NCI-H345 treated with DMSO at 0.1 percent for 48 hours (cell line): Measurements from ENCODE around the gene LGALS1.

ENCODE experiments used
- DNase-seq: peaks from one replicate; lab custom pipeline; 2025; ENCODE audit not compliant: unreplicated experiment; lab: John Stamatoyannopoulos, UW

LGALS1 gene

DNA sequence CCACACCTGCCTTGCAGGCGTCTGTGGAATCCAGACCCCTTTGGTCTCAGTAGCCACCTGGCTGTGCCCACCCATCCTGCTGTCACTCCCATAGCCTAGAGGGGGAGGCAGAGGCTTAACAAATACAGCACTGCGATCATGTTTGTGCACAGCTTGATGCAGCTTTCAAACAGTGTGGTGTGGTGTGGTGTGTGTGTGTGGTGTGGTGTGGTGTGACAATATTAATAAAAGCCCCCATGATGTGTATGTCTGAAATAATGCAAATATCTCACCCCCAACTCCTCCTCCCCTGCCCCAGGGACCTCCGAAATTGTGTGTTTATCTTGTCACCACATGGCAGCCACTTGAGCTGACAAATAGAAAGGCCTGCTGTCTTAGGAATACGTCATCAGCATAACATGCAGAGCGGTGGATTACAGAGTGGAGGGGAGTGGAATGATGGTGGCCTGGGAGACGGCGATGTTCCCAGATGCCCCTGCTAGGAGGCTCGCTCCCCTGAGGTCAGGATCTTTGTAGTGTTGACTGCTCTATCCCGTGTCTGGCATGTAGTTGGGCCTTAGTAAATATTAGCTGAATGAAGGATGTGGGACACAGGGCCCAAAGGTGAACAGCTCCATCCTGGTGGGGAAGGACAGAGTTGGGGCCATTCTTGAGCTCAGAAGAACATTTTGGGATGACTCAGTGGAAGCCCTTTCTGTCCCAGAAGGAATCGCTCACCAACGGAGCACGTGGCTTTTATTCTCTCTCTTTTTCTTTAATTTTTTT lies 14.1 kb upstream of the LGALS1 start:
- DNase-seq, result peak; percentile 55

DNA sequence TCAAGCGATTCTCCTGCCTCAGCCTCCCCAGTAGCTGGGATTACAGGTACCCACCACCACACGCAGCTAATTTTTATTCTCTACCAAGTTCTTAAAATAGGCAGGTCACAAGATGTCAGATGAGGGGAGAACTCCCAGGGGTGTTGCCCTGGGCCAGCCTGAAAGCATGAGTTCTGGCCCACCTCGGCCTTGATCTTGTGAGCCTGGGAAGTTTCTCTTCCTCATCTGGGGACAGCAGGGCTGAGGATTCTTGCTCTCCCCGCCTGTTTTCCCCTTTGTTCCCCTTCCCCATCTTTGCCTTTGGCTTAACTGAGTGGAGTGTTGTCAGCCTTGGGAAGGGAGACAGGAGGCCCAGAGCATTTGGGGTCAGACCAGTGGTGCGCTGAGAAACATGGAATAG lies 13.4 kb upstream of the LGALS1 start:
- no peak for DNase-seq

DNA sequence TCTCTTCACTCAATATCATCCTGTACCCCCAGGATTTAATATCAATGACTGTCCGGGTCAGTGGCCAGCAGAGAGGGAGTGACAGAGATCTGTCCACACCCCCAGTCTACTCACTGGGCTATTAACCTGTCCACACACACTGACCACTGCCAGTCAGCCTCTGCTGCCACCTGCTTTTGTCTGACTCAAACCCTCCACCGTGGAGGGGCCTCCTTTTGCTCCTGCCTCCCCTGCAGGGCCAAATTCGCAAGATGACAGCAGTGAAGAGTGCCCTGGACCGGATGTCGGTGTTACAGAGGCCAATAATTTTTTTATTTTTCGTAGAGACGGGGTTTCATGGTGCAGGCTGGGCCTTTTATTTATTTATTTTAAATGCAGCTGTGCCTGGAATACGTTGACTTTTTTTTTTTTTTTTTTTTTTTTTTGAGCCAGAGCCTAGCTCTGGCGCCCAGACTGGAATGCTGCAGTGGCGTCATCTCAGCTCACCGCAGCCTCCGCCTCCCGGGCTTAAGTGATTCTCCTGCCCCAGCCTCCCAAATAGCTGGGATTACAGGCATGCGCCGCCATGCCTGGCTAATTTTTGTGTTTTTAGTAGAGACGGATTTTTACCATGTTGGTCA lies 11.8 kb upstream of the LGALS1 start:
- no peak for DNase-seq

DNA sequence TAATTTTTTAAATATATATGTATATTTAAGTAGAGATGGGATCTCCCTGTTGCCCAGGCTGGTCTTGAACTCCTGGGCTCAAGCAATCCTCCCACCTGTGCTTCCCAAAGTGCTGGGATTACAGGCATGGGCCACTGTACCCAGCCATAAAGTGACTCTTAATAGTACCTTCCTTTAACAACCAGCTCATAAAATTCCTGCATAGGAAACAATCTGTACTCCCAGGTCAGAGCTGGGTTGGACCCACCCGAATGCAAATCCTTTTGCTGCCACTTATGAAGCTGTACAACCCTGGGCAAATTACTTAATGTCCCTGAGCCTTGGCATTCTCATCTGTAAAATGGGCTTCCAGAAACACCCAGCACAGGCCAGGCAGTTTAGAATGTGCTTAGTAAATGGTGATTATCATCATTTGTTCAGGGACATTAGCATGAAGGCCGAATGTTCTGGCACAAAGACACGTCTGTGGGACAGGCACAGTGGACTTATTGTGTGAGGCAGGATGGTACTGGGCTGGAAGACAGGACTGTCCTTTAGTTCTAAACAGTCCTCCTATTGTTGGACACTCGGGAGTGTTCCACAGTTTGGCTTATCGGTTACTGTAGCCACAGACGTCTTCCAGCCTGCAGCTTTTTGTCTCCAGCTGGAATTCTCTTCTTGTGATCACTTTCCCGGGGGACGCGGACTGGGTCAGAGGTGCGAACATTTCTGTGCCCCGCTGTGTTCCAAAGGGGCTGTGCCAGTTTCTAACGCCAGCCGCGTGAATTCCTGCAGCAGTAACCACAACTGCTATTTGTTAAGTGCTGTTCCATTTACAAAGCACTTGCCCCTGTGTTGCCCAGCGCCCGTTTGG lies 11.0 kb upstream of the LGALS1 start:
- no peak for DNase-seq

DNA sequence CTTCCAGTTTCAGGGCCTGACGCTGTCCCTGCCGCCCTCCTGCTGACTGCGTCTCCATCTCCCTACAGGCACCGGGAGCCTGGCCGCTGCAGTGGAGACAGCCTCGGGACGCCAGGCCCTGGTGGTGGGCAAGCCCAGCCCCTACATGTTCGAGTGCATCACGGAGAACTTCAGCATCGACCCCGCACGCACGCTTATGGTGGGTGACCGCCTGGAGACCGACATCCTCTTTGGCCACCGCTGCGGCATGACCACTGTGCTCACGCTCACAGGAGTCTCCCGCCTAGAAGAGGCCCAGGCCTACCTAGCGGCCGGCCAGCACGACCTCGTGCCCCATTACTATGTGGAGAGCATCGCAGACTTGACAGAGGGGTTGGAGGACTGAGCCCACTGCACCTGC lies 9.9 kb upstream of the LGALS1 start:
- no peak for DNase-seq

DNA sequence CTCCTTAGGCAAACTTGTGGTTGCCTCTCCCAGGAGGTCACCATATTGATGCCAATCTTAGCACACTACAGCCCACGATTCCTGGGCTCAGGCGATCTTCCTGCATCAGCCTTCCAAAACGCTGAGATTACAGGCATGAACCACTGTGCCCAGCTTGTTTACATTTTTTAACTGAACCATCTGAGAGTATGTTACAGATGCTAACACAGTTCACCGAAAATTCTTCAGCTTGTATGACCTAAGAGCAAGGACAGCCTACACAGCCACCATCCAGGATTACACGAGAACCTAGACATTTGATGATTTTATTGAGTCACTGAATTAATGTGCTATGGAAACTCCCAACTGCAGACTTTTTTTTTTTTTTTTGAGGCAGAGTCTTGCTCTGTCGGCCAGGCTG lies 5.8 kb upstream of the LGALS1 start:
- DNase-seq, result no peak

DNA sequence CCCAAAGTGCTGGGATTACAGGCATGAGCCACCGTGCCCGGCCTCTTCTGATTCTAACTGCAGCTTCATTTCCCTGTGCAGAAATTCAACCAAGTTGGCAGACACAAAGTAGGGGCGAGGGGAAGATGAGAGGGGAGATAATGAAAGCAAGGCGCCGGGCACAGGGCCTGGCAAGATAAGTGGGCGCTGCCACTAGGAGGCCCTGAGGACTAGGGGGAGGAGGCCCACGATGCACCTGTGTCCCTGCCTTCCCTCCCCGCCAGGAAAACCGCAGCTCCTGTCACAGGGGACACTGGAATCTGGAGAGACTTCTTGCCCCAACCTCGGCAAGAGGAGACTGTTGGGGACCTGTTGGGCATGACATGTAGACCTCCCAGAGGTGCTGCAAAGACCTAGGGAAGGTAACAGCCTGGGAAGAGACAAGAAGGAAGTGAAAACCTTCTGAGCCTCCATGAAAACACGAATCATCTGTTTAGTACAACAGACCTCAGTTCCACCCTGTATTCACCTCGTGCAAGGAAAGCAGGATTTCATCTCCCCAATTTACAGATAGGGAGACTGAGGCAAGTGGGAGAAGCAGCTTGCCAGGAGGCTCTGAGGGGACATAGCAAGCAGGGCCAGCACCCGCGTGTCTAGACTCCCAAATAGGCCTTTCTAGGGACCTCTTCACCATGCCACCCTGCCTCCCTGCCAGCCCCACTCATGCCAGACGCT lies 3.1 kb upstream of the LGALS1 start:
- DNase-seq, result no peak

DNA sequence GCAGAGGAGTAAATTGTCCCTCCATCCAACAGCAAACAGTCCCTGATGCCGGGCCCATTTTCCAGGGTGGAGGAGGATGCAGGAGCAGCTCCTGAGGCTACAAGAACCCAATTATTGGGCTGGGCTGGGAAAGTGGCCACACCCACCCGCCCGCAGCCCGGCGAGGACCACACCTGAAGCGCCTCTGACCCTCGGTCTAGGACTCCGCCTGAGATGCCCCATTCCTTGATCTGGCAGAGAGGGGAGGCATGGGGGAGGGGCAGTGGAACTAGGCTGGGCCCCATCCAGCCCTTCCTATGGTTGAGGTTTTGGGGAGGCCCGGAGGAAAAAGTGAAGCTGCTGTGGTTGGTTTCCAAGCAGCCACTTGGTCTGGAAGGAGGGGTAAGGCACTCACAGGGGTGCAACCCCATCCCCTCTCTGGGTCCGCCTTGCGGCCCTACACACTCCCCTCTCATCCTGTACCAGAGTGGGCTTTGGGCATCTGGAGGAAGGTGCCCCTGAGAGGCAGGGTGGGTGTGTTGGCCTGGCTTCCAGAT lies 2.4 kb upstream of the LGALS1 start:
- DNase-seq, result no peak

DNA sequence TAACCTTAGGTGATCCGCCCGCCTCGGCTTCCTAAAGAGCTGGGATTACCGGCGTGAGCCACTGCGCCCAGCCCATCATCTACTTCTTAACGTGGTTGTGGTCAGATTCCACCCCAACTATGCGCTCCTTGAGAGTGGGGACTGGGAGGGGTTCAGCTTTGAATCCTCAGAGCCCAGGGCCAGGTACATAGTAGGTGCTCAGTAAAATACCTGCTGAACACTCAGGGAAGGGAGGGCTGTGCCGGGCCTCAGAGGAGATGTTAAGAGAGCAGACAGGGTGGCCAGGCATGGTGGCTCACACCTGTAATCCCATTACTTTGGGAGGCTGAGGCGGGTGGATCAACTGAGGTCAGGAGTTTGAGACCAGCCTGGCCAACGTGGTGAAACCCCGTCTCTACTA lies 1.2 kb upstream of the LGALS1 start:
- no peak for DNase-seq

DNA sequence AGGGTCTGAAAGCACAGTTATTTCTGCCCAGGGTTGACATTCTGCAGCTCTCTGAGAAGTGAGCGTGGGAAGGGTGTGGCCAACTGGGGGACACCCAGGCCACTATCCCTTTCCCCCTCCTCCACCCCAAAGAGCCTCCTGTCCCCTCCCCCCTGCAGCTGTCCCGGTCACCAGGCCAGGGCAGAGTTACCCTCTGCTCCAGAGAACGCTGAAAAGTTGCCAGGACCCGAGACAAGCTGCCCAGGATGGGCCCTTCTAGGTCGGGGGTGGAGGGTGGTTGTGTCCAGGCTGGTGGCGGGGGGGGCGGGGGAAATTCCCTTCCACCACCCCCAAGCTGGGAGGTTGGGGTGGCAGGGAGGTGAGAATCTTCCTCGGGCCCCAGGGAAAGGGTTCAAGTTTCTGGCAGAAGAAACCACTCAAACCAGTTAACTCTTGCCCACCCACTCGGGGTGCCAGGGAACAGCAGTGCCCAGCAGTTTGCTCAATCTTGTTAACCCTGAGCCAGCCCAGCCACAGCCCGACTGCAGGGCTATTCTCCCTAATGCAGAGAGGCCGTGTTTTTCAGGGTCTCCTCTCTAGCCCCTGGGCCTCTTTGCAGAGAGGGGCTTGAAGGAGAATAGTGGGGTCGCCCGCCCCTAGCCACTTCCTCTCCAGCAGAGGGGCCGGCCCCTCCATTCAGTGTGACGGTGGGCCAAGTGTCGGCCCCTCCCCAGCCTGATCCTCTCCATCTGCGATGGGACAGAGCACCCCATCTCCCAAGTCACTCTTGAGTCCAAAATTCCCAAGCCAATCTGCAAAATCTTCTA lies 697 bp downstream of the LGALS1 start:
- DNase-seq, result no peak

DNA sequence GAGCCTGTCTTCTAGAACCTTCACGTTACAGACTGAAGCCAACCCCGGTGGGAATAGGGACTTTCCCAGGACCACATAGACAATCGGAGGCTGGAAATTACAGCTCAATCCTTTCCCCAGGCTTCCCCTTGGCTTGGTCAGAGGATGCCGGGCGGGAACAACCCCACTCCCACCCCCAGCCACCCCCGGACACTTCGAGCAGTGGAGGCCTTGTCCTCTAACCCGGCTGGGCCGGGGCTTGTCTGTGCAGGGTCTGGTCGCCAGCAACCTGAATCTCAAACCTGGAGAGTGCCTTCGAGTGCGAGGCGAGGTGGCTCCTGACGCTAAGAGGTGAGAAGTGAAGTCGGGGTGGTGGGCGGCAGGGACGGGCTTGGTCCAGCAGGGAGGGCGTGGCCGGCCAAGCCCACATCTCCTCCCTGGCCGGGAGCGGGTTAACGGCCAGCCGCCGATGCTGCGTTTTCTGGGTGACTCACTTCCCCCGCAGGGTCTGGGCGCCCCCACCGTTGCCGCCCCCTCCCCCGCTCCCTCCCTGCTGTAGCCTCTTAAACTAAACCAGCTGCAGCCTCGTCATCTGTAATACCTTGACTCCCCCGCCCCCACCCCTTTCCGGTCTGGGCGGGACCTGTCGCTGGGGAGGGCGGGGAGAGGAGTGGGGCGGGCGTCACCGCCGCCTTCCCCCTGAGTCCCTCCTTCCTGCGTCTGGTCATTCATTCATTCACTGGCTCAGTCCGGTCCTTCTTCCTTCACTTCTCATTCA lies 1.5 kb downstream of the LGALS1 start:
- DNase-seq, result peak; percentile 24

DNA sequence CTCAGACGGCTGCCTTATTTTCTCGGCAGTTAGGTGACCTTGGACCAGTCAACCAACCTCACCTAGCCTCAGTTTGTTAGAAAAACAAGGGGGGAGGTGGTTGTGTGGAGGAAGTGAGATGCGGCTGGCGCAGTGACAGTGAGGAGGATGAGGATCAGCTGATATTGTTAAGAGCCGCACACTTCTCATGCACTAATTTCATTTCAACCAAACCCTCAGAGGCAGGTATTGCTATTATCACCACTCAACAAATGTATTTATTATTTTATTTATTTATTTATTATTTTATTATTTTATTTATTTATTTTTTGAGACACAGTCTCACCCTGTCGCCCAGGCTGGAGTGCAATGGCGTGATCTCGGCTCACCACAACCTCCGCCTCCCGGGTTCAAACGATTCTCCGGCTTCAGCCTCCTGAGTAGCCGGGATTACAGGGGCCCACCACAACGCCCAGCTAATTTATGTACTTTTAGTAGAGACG lies 2.1 kb downstream of the LGALS1 start:
- no peak for DNase-seq

DNA sequence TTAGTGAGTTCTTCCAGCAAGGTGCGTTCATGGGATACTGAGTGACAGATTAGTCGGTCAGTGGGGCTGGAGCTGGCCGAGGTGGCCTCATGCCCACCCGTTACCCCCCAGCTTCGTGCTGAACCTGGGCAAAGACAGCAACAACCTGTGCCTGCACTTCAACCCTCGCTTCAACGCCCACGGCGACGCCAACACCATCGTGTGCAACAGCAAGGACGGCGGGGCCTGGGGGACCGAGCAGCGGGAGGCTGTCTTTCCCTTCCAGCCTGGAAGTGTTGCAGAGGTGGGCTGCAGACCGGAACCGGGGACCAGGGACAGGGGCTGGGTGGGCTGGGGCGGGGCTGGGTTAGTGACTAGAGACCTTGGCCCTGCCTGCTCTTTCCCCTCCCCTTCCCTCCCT lies 2.9 kb downstream of the LGALS1 start:
- DNase-seq, result no peak

DNA sequence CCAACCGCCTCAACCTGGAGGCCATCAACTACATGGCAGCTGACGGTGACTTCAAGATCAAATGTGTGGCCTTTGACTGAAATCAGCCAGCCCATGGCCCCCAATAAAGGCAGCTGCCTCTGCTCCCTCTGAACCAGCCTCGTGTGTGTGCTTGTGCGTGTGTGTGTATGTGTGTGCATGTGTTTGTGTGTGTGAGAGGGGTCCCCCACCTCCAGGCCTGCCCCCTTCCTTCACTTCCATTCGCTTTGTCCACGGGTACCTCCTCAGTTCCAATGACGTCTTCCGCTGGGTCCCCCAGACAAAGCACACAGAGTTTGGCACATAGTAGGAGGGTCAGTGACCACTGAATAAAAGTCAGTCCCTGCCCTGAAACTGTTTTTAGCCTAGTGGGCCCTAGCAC lies 4.2 kb downstream of the LGALS1 start:
- no peak for DNase-seq

DNA sequence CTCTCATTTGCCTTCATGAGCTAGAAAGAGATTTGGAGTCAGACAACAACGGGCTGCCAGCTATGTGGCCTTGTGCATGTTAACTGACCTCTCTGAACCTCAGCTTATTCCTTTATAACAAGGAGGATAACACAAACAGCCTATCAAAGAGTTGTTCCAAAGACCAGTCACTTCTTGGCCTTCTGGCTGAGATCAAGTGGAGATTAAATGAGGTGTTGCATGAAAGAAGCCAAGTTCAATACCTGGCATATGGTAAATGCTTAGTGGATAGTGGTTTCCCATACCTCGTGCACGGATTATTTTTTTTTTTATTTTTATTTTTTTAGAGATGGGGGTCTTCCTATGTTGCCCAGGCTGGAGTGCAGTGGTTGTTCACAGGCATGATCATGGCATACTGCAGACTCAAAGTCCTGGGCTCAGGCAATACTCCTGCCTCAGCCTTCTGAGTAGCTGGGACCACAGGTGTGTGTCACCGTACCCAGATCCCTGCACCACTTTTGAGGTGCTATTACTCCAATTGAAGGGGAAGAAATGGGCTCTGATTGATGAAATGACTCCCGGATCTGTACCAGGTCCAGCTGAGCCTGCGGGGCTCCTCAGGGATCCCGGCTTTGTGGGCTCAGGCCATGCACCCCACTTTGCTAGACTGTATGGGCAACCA lies 4.9 kb downstream of the LGALS1 start:
- DNase-seq, result no peak

DNA sequence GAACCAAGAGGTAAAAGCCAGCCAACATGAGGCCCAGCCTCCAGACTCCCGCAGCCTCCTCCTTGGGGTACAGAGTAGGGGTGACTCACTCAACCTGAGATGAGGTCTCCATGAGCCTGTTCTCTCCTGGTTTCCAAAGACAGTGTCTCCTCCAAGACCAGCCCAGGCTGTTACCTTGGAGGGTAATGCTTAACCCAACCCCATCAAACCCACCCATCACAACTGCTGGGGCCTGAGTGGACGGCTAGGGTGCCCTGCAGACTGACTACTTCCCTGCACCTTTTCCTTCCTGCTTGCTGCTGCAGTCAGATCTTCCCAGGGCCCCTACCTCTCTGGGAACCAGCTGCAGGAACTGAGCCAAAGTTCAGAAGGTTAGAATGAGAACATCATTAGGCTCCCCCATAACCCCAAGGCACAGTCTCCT lies 5.6 kb downstream of the LGALS1 start:
- DNase-seq, result no peak

DNA sequence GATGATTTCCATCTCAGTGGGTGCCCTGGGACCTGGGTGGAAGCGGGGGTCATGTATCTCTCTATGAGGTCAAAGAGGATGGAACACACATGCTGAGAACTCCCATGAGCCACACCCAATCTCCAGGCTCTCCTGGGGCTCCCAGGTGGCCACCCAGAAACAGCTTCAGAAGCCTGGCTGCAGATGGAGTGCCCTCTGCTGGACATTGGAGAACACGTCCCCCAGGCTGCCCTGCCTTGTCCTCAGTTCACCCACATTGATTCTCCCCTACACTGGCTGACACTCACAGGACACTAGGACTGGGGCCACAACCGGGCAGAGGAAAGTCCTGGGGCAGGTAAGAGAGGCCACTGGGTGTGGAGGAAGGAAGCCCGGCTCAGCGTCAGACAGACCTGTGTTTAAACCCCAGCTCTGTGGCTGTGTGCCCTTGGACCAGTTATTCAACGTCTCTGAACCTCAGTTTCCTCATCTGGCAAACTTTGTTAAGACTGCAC lies 6.2 kb downstream of the LGALS1 start:
- DNase-seq, result peak; percentile 7

DNA sequence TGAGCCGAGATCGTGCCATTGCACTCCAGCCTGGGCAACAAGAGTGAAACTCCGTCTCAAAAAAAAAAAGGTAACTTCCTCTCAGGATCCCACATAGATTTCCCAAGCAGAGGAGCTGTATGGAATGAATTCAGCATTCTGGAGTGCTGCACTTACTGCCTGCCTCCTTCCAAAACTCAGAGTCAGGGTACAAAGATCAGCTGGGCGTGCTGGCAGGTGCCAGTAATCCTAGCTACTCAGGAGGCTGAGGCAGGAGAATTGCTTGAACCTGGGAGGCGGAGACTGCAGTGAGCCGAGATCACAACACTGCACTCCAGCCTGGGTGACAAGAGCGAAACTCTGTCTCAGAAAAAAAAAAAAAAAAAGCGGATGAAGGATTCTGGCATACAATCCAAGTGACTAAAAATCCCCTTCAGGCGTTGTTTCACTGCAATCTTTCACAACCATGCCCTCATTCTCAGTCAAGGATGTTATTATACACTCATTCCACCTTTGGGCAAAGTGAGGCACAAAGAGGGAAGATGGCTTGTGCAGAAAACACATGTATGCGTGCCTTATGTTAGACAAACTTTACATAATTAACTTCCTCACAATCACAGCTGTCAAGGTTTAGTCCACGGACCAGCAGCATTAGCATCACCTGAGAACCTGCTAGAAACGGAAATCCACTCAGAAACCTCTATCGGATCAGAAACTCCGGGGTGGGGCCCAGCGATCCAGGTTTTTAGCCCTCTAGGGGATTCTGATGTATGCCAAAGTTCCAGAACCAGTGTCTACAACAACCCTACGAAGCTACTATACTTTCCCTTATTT lies 9.6 kb downstream of the LGALS1 start:
- no peak for DNase-seq
